NCI-H226 (cell line): ENCODE results near the gene UFD1.

Experiments used
- DNase-seq: peaks from one replicate; pipeline ENCODE4 v3.0.0-alpha.2; 2015

The UFD1 gene

DNA sequence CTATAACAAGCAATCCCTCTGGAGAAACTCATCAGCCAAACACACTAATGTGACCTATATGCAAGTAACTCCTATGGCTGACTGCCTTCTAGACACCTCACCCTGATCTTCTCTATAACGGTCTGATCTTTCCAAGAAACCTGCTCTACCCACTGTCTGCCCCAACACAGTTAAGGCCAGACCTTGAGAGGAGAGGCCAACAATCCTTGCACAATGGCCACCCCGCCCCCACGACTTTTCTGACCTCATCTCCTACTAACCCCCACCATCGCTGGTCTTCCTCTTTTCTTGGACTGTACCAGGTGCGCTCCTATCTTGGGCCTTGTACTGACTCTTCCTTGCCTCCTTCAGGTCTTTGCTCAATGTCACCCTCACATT is 59.9 kb downstream of the UFD1 start:
- no peak for DNase-seq

DNA sequence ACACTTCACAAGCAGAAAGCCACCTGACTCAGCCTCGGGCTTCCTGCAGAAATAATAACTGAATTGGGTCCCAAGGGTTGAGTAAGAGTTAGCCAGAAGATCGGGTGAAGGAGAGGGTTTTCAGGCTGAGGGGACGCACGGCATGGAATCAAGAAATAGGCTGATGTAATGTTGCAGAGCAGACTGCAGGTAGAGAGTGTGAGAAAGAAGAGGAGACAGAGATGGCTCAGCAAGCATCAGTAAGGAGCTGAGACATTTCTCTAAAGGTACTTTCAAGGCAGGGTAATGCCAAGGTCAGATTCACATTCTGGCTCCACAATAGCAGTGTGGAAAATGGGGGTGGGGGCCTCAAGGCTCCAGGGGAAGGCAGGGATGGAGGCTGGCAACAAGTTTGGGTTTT is 66.1 kb downstream of the UFD1 start:
- no peak for DNase-seq

DNA sequence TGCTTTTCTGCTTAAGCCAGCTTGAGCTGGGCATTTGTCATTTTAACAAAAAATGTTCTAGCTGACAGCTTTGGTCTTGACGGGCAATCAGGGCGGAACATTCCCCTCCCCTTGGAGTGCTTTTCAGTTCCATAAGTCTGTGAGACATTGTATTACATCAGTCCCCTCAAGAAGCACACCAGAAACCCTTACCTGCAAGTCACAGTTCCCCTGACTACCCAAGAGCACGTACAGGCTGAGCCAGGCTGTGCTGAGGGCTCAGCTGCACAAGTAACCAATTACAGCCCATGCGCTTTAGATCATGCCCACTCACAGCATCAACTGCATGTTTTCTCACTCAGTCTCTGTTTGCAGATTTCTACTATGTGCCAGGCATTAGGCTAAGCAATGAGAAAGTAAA is 66.5 kb downstream of the UFD1 start:
- no peak for DNase-seq

DNA sequence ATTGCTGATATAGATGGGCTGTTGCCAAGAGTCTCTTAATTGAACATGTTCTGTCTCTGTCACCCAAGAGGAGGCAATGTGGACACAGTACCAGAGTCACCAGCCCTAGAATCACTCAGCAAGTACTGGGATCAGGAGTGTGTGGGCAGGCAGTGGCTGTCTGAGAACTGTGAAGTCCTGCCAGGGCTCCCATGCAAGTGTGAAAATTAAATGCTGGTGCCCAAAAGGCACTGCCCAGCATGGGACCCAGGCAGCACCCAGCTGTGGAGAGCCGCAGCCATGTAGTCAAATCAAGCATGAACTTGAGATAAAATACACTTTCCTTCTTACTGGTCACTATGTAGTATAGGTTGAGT is 67.3 kb downstream of the UFD1 start:
- no peak for DNase-seq

DNA sequence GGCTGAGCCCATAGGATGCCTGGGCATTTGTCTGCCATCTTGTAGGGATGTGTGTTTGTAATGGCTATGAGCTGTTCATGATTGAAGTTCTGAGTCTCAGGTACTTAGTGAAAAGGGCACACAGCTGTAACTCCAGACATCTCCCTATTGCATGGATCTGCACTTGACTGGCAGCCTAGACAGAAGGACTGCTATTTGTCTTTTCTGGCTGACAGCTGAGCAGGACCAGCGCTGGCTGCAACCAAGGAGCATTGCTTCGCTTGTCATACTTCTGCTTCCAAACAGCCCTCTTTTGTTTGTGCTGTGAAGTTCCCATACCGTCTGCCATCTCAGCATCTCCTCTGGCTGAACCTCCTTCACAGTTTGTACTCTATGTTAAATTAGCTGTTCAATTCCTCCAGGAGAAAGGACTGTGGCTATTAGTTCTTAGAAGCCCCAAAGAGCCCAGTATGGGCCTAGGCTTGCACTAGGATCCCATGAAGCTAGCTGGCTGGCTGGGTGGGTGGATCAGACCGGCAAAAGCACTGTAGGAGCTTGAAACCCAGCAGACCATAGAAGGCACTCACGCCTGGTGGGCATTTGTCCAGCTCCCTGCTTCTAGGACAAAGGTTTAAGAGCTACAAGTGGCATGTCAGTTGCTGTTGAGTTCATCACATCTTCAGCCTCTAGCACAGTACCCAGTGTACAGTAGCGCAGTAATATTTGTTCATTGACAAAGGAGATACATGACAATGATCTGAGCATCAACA is 67.9 kb downstream of the UFD1 start:
- DNase-seq: no peak

DNA sequence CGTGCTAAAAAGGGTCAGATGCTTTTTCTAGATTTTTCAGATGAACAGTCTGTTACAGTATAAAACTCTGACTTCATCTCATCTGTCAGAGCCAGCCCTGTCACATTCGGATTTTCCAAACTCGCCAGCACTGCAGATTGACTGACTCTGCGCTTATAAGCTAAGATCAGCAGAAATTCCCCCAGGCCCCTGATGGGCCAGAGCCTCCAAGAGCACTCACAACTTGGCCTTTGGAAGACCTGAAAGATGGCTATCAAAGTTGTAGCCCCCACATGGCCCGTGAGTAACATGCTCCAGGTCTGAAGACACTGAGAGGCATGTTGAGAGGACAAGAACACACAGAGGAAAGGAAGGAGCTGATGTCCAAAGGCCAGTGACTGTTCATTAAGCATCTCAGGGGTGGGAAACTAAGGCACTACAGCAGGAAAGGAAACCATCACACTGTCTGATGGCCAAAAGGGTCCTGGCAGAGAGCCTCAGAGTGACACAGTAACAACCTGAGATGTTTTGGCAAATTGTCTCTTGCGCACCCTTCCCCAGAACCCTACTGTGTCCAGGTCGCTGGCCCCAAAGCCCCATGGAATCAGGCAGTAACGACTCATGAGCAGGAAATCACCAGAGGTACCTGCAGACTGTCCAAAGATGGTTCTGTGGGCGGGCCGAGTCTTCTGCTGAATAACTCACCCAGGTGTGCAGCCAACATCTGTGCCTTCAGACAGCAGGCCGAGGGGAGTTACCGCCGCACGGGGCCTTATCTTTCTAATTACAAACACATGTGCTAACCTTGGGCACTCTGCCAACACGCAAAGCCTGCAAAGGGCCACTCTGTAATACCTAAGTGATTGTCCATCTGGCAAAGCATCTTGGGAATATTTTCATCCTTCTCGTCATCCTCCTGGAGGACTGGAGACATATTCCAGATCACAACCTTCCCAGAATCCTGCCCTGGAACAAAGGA is 71.1 kb downstream of the UFD1 start:
- DNase-seq: no peak

DNA sequence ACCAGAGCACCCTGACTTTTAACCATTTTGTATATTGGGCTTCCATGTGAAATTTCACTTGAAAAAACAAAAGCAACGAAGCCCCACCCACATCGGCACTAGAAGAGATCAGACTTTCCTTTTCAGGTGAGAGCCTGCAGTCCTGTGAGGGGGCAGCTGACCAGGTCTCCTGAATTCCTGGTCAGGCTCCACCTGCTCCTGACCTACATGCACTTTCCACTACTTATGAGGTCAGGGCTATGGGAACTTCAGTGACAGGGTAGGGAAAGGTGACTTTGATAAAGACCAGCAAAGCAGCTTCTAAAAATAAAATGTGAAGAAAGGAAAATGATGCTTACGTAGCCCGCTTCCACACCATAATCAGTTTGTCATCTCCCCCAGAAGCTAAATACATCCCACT is 72.1 kb downstream of the UFD1 start:
- DNase-seq: no peak

DNA sequence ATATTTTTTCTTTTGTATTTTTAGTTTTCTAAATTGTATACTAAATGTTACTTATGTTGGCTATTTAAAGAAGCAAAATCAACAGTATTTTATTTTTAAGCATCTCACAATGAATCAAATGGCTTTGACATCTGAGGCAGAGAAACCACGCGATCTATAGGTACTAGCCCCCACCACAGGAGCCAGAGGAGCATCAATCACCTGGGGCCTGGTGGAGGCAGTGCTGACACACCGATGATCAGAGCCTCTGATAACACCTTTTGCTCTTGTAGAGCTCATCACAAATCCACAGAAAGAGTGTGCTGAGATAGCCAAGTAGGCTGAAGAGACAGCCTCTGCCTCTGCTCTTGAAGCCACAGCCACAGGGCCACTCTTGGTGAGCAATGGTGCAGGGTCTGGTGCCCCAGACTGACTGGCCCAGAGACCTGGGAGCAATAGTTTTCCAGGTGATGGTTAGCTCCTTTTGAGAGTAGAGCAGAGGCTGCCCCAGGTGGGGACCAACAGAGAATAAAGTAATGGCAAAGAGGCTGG is 72.6 kb downstream of the UFD1 start:
- no peak for DNase-seq

DNA sequence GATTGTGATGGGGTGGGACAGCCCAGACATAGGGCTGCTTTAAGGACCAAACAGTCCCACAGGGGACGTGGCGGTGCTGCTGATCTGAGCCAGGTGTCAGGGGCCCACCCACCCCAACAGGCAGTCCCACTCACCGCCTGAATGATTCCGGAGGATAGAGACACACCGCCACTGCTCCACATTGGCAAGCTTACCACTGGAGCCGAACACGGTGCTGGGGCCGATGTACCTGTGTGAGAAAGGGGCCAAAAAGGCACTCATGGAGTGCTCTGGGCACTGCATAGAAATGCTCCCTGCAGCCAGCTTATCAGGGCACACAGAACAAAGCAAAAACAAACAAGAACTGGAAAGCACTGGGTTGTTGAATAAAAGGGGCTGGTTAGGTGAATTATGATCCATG is 73.3 kb downstream of the UFD1 start:
- no peak for DNase-seq

DNA sequence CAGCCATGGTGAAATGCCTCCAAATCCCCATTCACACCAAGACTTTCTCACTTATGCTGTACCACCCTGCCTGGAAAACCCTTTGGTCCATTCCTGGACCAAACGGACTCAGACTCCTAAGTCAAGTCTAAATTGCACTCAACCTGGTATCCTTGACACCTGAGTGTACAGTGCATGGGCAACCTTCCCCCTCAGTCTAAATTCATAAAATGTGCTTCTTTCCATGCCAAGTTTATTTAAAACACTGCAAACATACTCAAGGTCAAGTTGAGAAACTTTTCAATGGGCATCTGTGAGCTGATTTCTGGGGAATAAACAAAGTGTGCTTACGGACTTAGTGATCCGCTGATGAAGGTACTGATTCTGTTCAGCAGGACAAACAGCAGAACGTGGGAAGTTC is 73.9 kb downstream of the UFD1 start:
- DNase-seq: no peak

DNA sequence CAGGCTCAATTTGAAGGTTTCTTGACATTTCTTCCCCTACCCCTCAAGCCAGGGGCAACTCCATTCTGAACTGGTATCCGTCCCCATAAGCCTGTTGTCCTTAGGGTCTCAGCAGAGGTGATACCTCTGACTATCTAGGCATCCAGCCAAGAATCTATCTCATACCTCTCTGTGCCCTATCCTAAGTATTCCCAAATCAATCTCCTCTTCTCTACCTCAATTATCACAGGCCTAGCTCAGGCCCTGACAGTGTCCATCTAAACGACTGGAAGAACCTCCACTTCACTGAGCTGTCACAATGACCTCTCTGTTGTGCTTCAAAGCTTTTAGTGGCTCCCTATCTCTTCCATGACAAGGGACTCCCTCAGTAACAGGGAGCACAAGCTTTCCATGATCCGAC is 74.3 kb downstream of the UFD1 start:
- DNase-seq: no peak

DNA sequence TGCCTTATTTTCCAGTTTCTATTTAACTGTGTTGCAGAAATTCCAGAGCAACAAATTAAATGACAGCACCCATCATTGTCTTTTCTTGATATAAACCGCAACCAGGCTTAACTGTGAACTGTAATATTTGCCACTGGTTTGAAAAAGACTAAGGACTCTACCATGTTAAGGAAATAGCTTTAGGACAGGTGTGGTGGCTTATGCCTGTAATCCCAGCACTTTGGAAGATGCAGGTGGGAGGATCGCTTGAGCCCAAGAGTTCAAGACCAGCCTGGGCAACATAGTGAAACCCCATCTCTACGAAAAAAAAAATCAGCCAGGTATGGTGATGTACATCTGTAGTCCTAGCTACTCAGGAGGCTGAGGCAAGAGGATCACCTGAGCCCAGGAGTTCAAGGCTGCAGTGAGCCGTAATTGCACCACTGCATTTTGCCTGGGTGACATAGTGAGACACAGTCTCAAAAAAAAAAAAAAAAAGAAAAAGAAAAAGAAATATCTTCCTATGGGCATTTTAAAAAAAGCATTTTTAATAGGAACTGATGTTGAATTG is 76.3 kb downstream of the UFD1 start:
- no peak for DNase-seq

DNA sequence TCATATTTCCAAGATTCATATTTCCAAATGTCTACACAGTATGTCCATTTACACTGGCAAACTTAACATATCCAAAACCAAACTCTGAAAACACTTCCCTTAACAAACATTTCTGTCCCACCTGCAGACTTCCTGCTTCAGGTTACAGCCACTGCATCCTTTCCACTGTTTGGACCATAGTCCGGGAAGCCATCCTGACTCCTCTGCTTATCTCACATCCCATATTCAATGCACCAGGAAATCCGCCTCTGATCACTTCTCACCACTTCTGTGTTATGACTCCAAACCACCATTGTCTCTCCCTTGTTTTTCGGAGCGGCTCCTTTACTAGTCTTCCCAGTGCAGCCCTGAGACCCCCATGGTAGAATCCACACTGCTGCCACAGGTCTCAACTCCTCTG is 77.5 kb downstream of the UFD1 start:
- DNase-seq: no peak

DNA sequence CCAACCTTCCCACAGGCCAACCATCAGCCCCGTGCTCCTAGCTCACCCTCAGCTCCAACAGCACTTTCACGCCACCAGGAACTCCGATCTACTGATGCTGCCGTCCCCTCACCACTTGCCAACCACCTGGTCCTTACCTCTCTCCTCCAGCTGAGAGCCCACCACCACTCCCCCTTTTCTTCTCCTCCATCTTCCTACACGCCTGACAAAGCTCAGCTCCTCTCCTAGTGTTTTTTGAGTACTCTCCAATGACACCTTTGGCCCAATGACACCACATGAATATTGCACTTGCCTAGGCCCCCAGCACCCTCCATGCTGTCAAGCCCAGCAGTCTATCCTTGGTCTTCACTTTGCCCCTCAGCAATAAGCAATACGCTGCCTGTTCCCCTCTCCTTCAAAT is 78.1 kb downstream of the UFD1 start:
- no peak for DNase-seq
